GM19455 (cell line): ENCODE data around the gene C19orf38.

Experiments
- ATAC-seq: cut with Tn5 transposase; IDR thresholded peaks from one replicate; pipeline ENCODE4 v1.9.1; 2021; ENCODE audit not compliant: unreplicated experiment

Gene C19orf38, protein sequence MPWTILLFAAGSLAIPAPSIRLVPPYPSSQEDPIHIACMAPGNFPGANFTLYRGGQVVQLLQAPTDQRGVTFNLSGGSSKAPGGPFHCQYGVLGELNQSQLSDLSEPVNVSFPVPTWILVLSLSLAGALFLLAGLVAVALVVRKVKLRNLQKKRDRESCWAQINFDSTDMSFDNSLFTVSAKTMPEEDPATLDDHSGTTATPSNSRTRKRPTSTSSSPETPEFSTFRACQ

DNA sequence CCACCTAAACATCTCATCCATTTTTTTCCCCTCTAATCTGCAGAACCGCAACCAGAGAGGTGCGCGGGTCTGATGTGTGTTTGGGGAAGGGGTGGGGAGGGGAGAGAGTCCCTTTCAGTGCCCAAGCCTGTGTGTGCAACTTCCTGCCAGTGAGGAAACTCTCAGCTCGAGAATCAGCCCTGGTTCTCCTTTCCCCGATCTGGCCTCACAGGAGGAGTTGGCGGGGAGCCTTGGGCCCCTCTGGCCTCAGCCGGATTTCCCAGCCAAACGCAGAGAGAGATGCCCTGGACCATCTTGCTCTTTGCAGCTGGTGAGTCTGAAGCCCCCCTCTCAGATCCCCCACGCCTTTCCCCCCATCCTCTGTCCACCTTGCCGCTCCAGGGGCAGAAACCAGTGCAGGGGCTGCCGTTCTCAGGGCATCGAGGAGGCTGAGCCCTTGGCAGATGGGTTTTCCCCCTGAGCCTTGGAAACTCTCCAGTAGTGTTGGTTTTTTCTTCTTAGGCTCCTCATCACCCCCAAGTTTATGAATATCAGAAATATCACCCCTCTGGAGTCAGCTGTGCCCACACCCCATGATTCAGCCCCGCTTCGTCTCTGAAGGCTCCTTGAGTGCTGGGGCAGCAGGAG, at the start of gene C19orf38:
TSS of gene C19orf38 (plus strand) at position 186 of the 627 bp plus-strand sequence. CDS start at position 280, 94 bp downstream.
- ATAC-seq, result no peak

DNA sequence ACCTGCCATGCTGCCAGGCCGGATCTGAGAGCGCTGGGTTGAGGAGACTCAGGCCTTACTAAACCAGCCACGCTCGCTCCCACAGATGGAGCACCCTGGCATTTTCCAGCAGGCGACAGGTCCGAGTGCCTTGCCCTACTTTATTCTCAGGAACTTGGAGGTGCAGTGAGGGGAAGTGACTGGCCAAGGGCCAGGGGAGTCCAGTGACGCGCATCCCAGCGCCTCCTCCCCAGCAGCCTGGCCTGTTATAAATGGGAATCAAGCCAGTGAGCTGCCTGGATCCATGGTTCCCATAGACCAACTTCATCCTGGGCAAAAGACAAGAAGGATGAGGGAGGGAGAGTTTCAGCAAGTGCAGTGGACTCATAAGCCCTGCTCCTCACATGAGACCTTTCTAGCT, 47.7 kb upstream of the C19orf38 start:
- no peak for ATAC-seq

DNA sequence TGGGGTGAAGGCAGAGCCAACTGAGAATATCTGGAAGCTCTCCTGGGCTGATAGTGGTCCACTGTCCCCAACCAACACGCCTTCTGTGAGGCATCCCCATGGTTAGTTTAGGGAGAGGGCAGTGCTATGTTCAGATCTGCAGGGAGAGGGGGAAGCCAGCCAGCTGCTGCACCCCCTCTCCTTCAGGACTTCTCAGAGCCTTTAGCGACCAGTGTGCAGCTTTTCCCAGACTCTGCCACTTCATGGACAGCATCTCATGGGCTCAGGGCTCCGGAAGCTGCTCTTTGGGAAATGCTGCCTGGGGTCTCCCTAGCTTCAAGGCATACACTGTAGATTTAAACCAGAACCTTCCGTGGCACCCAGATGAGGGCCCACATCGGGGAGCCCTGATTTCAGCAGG, 45.7 kb upstream of the C19orf38 start:
- no peak for ATAC-seq

DNA sequence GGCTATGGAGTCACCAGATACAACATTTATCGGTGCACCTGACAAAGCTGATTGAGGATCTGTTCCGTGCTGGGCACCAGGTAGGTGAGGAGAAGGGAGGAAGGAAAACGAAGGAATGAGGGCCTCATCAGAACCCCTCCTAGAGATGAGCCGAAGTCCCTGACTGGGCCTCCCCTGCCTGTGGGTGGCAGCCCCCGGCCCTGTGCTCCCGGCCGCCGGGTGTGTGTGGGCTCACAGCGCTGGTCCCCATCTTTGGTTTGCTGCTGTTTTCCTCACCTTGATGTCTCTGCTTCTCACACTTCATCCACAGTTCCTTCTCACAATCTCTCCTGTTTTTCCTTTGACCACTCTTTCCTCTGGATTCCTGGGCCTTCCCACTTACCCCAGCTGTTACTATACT, 45.0 kb upstream of the C19orf38 start:
- ATAC-seq, result no peak

DNA sequence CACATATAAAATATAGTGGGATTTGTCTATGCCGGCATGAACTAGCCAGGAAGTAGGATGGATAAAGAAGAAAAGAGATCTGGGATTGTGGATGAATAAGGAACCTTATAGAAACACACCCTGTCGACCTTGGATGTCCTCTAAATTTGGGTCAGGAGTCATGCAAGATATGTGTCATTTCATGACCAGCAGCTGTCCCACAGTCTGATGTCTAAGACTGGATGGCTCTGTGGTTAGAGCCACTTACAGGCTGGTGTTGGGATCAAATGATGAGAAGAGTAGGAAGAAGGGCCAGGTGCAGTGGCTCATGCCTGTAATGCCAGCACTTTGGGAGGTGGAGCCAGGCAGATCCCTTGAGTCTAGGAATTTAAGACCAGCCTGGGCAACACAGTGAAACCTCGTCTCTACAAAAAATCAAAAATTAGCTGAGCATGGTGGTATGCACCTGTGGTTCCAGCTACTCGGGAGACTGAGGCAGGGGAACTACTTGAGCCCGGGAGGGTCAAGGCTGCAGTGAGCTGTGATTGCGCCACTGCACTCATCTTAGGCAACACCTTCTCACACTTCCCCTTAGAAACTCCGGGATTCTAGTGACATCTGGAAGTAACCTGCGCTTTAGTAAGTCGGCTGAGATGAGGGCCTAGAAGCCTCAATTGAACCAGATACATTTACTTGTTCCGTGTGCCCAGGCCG, 43.0 kb upstream of the C19orf38 start:
- no peak for ATAC-seq

DNA sequence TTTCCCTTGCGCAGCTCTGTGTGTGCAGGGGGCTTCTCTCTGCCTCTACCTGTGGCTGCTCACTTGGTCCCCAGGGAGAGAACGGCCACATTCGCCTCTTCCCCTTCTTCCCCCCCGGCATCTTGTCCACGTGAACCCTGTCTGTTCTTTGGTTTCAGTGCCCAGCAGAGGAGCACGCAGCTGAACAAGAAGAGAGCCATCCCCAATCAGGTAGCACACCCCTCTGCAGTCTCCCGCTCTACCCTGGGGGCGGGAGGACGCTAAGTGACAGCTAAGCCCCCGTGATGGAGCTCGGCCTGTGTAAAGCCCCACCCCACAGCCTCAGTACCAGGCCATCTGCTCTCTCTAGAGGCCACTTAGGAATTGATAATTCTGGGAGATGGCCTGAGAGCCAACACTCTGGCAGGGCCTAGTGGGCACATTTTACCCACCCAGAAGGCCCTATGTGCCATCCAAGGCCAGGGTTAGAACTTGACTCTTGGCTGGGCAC, 42.4 kb upstream of the C19orf38 start:
- no peak for ATAC-seq

DNA sequence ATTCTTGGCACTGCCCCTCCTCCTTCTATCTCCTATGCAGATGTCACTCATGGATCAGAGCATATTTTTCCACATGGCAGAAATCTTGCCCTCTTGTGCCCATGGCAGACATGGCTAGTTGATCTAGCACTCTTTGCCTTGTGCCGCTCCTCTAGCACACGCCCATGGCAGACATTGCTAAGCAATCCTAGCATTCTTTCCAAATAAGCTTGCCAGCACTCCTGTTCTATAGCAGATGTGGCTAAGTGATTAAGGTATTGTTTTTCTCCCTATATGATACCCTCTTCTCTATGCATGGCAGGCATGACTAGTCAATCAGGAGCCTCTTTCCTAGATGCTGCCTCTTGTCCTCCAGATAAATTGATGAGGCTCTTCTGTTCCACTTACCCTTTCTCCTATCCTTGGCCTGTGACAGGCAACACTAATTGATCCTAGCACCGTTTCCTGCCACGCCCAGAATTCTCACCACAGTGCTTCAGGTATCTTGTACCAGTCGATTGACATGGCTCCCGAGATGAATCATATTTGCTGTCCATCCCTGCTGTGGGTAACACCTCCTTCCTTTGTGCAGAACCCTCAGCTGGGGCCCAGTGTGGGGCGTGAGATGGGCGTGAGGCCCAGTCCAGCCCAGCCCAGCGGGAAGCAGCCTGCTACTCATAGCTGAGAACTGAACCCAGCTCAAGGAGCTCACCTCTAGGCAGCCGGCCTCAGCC, 39.1 kb upstream of the C19orf38 start:
- no peak for ATAC-seq

DNA sequence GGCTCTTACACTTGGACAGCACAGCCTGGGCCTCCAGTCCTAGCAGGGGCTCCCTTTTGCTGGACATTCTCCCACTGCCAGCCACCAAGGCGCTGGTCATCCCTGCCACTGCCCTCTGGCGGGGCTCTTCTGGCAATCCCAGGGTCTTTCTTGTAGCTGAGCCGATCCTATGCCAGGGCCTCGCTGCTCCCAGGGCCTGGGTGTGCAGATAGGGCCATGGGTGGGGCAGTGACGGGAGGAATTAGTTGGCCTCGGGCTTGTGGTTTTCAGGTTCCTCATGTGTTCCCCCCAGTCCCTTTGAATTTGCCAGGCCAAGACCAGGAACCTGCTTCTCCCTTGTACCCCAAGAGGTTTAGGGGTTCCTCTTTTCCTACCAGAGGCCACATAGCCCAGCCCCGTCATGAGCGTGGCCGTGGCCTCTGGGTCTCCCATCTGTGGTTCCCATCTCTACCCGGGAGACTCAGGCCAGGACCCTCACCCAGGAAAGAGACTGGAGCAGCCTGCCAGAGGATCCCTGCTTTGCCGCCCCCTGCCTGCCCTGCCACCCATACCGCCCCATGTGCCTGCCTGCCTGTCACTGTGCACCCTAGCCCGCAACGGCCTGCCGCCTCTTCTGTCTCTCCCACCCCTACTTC, 38.4 kb upstream of the C19orf38 start:
- ATAC-seq, result no peak

DNA sequence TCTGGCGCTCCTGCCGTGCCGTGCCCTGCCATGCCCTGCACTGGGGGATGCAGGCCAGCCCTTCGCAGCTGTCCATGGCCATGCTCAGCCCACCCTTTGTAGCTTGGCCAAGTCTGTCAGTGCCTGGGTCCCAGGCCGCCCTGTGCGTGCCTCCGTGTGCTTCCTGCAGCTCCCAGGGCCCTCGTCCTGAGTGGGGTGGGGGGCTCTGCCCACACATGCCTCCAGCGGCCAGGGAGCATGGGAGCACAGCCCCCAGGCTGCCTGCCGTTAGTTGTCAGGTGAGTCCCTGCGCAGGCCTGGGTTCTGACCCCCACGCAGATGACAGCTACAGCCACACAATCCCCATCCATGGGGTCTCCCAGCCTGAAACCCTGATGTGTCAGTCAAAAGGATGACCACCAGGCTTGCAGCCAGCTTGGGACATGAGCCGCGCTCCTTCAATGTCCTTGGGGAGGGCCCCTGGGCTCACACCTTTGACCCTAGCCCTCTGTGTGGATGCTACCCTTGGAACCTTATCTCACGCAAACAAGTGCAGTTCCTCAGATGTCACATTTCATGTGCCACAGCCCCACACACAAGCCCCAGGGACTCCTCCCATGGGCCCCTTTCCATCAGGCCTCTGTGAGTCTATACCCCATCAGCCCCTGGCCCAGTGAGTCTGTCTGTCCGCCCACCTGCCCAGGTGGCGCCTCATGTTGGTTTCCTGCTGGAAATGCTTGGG, 36.7 kb upstream of the C19orf38 start:
- ATAC-seq, result no peak

DNA sequence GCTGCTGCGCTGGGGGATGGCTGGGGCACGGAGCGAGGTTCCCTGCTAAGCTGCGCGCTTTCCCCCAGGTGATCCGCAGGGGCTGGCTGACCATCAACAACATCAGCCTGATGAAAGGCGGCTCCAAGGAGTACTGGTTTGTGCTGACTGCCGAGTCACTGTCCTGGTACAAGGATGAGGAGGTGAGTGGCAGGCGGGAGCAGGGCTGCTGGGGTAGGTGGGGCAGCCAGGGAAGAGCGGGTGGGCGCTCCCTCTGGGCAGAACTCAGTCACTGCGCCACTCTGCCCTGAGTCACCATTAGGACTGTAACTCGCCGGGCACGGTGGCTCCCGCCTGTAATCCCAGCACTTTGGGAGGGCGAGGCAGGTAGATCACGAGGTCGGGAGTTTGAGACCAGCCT, 36.0 kb upstream of the C19orf38 start:
- no peak for ATAC-seq

DNA sequence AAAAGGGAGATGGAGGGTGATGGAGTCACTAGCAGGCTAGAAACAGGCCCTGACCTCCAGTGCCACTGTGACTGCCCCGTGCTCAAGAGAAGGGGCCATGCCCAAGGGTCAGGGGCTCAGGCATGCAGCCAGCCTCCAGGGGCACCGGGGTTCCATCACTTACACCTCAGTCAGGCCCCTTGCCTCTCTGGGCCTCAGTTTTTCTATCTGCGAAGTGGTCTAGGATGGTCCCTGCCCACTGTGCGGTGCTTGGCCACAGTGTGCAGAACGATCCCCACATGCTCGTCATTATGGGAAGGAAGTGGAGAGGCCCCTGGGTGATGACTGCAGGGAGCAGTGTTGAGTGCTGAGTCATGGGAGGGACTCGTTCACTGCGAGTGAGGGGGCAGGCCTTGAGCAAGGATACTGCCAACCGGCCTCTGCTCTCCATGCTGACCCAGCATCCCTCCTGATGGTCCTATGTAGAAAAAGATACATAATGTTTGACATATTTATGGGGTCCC, 35.3 kb upstream of the C19orf38 start:
- ATAC-seq, result no peak

DNA sequence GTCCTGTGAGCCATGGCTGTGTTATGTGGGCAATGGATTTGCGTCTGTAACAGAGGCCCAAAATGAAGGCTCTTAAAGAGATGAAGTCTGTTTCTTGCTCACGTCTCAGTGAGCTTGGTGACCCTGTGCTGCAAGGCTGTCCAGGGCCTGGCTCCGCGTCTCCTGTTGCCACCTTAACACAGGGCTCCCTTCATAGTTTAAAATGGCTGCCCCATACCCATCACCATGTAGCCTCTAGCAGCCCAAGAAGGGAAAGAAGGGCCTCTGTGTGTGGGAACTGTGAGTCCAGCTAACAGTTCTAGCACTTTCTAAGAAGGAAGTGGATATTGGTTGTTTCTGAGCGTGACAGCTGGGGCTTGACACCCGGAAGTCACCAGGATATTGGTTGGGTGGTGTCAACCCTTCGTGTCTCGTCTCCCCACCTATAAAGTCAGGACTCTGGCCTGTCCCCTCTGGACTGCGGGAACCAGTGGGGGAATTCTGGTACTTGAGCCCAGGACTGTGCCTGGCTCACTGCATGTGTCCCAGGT, 33.1 kb upstream of the C19orf38 start:
- ATAC-seq, result no peak

DNA sequence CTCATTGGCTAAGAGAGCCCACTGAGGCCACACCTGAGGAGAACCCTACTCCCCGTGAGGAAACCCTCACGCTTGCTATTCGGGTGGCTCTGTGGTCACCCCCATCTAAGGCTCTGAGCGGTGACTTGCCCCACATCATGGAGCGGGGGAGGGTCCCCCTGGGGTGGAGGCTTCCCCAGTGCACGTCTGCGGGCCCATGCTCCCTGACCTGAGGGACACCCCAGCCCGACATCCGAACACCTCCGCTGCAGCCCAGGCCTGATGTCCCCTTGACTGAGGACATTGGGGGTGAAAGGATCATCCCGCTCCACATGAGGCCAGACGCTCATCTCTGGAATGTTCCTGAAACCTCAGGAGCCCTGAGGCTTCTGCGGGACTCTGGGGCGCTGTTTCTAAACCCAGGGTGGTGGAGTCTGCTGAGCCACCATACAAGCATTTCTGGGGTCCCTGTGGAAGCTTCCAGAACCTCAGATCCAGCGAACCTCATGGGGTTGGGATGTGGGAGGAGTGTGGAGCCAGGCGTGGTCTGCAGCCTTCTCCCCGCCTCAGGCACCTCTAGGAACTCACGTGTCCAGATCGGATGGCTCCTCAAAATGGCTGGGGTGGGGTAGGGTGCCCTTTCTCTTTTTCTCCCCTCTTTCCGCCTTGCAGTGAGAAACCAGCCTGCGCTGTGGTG, 32.1 kb upstream of the C19orf38 start:
- no peak for ATAC-seq

DNA sequence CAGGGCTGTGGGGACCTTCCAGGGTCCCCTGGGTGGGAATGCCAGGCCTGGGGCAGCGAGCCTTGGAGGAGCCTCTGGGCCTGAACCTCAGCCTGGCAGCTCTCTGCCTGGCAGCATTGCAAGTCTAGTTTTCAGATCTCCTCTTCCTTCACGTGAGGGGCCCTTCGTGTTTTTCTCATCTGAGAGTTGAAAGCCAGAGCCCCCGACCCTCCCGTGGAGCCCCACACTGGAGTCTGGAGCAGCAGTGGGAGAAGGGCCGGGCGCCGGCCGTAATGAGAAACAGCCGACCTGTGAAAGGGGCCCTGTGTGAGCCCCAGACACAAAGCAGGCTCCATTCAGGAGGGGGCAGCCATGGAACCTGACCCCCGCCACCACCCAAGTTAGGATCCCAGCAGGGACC, 31.5 kb upstream of the C19orf38 start:
- no peak for ATAC-seq

DNA sequence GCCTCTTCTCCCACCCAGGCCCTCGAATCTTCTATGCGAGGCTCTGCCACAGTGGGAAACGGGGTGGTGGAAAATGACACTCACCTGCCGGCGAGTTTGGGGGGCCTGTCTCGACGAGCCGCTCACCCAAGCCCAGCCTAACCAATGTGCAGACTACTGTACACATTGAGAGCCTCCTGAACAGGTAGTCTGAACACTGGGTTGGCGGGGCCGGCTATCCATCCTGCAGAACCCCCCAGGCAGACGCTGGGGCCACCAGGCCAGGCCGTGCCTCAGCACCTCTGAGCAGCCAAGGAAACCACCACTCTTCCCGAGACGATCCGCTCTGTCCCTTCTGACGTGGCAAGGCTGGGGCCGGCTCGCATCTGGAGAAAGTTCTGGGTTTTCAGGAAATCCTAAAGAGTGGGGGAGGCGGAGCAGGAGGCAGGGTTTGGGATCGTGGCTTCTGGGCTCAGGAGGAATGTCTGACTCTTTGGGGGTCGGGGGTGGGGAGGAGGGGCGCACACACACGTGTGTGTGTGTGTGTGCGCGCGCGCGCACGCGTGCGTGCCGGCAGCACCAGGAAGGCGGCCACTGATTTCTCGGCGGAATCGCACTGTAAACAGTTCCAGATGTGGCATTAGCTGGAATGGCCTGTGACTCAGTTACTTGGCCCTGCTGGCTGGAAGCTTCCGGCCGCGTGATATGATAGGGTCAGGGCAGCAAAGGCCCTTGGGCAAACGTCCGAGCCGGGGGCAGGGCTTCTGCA, 30.8 kb upstream of the C19orf38 start:
- no peak for ATAC-seq

DNA sequence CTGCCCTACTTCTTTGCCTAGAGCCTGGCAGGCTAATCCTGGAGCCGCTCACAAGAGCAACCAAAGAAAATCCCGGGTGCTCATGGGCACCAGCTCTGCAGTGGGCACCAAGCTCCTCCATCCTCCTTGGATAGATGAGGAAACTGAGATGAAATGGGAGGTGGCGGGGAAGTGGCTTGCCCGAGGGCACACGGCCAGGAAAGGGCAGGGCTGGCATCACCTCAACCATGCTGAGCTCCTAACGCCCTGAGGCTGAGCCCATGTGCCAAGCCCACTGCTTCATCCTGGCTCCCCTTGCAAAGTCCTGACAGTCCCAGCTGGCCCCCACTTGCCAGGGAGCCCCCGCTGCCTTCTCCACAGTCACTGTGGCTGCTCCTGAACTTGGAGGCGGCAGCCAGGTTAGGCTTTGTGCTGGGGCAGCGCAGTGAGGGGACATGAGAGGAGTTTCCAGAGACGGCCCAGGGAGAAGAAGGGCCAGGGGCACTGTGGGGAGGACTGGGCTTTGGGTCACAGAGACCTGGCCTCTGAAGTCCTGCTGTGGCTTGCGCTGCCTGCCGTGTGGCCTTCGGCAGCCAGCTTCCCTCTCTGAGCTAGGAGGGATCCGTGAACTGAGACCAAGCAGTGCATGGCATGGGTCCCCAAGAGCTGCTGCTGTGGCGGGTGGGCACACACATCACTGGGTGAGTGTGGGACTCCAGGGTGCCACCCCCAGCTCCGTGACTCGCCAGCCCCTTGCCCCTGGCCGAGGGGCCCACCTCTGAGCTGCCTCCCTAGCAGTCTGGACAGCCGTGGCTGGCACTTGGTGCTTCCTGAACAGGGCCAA, 29.7 kb upstream of the C19orf38 start:
- ATAC-seq, result no peak

DNA sequence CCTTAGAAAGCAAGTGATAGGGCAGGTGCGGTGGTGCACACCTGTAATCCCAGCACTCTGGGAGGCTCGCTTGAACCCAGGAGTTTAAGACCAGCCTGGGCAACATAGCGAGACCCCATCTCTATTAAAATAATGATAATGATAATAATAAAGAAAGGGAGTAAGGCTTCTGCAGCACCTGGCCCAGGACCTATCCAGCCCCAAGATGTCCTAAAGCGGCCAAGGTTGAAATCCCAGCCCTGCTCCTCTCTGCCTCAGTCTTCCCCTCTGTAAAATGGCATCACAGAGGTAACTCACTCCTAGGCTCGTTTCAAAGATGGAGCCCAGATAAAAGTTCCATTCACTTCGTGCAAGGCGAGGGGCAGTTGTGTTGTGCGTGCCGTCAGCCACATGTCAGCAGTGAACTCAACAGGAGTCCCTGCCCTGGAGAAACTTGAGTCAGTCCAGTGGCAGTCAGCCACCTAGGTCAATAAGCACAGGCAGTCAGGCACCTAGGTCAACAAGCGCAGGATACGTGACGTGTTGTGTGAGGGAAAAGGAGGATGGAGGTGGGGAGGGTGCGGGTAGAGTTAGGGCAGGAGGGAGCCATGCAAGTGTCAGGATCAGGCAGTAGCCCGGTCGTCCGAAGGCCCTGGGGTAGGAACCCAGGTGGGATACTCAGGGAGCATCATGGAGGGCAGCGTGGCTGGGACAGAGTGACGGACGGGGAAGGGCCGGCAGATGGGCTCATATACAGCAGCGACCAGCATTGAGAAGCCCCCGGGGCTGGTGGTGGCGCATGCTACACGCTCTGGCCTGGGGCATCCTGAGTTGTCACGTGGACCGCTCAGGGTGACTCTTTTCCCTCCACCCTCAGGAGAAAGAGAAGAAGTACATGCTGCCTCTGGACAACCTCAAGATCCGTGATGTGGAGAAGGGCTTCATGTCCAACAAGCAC, 28.8 kb upstream of the C19orf38 start:
- no peak for ATAC-seq
